ENCODE results near the gene SYNCRIP.
"Not testable (repeated sequence)": the region's sequence is repeated elsewhere in the genome, so short reads cannot be mapped to it uniquely, and the experiment has no call there.

The SYNCRIP gene

GRCh38 chr6:85610182-85610895, 32.3 kb downstream of the SYNCRIP start:
- in situ Hi-C loops (cut with HindIII; ENCODE audit: low pct_unique_long_range_greater_than_20kb, low sequenced_read_pairs), result no loop called here
- no peak for TF ChIP-seq JUND (IDR thresholded peaks at IDR 0.05; ENCODE audit: low read depth)
- no peak for DNase-seq (ENCODE audit: low read depth in 1 of 2, low spot score in 1 of 2)

- in situ Hi-C loops (cut with HindIII; ENCODE audit: low pct_unique_long_range_greater_than_20kb, low sequenced_read_pairs), result no loop called here
- TF ChIP-seq JUND (IDR thresholded peaks at IDR 0.05; ENCODE audit: low read depth), result no peak
- no peak for DNase-seq (ENCODE audit: low read depth in 1 of 2, low spot score in 1 of 2)
These were observed 40.6 kb downstream of the SYNCRIP start for GRCh38 chr6:85602100-85602499.

DNA sequence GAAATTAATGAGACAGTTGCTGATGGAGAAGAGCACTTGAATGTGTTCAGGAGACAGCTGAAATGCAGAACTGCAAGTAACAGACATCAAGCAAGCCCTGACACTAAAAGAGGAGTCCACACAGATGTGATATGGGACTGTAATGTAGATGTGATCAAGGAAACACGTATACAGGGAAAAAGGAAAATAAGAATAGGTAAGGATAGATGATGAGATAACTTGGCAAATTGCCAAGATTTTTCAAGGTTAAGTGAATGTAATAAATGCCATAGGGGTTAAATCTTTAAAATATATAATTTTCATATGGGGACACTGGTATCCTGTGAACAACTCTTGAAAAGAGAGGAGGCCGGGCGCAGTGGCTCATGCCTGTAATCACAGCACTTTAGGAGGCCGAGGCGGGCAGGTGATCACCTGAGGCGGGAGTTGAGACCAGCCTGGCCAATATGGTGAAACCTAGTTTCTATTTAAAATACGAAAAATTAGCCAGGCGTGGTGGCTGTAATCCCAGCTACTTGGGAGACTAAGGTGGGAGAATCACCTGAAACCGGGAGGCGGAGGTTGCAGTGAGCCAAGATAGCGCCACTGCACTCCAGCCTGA, 41.9 kb downstream of the SYNCRIP start:
- in situ Hi-C loops (cut with HindIII; ENCODE audit: low pct_unique_long_range_greater_than_20kb, low sequenced_read_pairs), result no loop called here
- TF ChIP-seq JUND (IDR thresholded peaks at IDR 0.05; ENCODE audit: low read depth), result no peak
- DNase-seq (ENCODE audit: low read depth in 1 of 2, low spot score in 1 of 2), result no peak

- in situ Hi-C loops (cut with HindIII; ENCODE audit: low pct_unique_long_range_greater_than_20kb, low sequenced_read_pairs), result no loop called here
- no peak for TF ChIP-seq JUND (IDR thresholded peaks at IDR 0.05; ENCODE audit: low read depth)
- no peak for DNase-seq (ENCODE audit: low read depth in 1 of 2, low spot score in 1 of 2)
These were observed 48.3 kb downstream of the SYNCRIP start for GRCh38 chr6:85594197-85594930.

DNA sequence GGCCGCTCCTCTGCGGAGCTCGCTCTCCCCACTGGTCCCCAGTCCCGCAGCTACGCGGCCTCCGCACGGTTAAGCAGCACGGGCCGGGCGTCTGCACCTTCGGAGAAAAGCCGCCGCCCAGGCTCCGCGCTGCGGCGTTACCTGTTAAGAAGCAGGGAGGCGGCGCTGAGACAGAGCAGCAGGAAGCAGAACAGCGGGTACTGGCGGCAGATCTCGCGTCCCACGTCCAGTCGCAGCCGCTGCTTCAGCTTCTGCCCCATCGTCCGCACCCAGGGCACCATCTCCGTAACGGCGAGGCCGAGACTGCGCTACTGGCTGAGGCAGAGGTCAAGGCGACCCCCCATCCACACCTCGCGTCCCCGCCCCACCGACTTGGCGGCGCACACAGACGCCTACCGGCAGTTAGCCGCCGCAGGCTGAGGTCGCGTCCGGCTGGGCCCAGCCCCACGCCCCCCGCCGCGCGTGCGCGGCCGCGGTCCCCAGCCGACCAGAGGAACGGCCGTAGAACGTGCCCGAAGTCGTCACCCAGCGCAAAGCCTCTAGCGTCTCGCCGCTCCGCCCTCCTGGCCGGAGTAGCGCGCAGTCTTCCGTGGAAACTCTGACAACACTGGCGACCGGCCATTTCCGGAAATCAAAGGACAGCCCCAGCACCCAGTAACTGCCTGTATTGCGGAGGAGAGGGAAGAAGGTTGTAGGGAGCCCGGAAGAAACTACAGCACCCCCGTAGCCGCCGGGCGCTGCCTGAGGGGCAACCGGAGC, 49.1 kb downstream of the SYNCRIP start, which contains the start of gene SNX14:
Gene SNX14, minus strand, starts transcription at position 421 of the 759 bp plus-strand sequence. Its CDS starts 140 bp downstream, at position 281.
- in situ Hi-C loops (cut with HindIII; ENCODE audit: low pct_unique_long_range_greater_than_20kb, low sequenced_read_pairs), result no loop called here
- TF ChIP-seq JUND (IDR thresholded peaks at IDR 0.05; ENCODE audit: low read depth), result no peak
- peak; percentile 62 to 95 for DNase-seq (ENCODE audit: low read depth in 1 of 2, low spot score in 1 of 2)

DNA sequence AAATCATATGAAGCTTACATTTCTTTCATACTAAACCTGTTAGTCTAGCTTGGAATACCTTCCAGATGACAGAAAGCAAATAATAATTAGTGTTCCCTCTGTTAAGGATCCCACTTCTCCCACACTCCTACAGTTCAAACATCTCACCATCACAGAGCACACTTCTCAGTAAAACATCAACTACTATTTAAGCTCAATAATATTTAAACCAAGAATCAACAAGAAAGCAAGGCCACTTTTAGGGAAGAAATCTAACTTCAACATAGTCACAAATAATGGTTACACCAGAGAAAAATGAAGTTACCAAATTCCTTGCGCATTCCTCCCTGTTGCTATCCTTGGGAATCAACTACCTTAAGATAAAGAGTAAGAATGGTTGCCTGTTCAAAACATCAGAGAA, 50.7 kb downstream of the SYNCRIP start:
- TF ChIP-seq JUND (IDR thresholded peaks at IDR 0.05; ENCODE audit: low read depth), result no peak
- DNase-seq (ENCODE audit: low read depth in 1 of 2, low spot score in 1 of 2), result no peak
- in situ Hi-C loops (cut with HindIII; ENCODE audit: low pct_unique_long_range_greater_than_20kb, low sequenced_read_pairs), result no loop called here

- no peak for TF ChIP-seq JUND (IDR thresholded peaks at IDR 0.05; ENCODE audit: low read depth)
- DNase-seq (ENCODE audit: low read depth in 1 of 2, low spot score in 1 of 2), result no peak
- in situ Hi-C loops (cut with HindIII; ENCODE audit: low pct_unique_long_range_greater_than_20kb, low sequenced_read_pairs), result no loop called here
These were observed 51.5 kb downstream of the SYNCRIP start for GRCh38 chr6:85591207-85591606.

GRCh38 chr6:85585741-85586140, 56.9 kb downstream of the SYNCRIP start:
- no peak for TF ChIP-seq JUND (IDR thresholded peaks at IDR 0.05; ENCODE audit: low read depth)
- in situ Hi-C loops (cut with HindIII; ENCODE audit: low pct_unique_long_range_greater_than_20kb, low sequenced_read_pairs), result no loop called here
- DNase-seq (ENCODE audit: low read depth in 1 of 2, low spot score in 1 of 2), result no peak

DNA sequence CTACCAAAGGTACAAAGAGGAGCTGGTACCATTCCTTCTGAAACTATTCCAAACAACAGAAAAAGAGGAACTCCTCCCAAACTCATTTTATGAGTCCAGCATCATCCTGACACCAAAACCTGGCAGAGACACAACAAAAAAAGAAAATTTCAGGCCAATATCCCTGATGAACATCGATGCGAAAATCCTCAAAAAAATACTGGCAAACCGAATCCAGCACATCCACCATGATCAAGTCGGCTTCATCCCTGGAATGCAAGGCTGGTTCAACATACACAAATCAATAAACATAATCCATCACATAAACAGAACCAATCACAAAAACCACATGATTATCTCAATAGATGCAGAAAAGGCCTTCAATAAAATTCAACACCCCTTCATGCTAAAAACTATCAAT, 59.9 kb downstream of the SYNCRIP start:
- in situ Hi-C loops (cut with HindIII; ENCODE audit: low pct_unique_long_range_greater_than_20kb, low sequenced_read_pairs); DNase-seq (ENCODE audit: low read depth in 1 of 2, low spot score in 1 of 2): not testable (repeated sequence)

DNA sequence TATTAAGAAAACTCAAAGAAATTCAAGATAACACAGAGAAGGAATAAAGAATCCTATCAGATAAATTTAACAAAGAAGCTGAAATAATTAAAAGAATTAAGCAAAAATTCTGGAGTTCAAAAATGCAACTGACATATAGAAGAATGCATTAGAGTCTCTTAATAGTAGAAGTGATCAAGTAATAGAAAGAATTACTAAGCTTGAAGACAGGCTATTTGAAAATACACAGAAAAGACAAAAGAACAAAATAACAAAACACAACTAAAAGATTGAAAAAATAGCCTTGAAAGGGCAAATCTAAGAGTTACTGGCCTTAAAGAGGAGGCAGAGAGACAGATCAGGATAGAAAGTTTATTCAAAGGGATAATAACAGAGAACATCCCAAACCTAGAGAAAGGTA, 61.1 kb downstream of the SYNCRIP start:
- DNase-seq (ENCODE audit: low read depth in 1 of 2, low spot score in 1 of 2), result no peak
- no peak for TF ChIP-seq JUND (IDR thresholded peaks at IDR 0.05; ENCODE audit: low read depth)
- in situ Hi-C loops (cut with HindIII; ENCODE audit: low pct_unique_long_range_greater_than_20kb, low sequenced_read_pairs), result no loop called here

GRCh38 chr6:85580878-85581267, 61.8 kb downstream of the SYNCRIP start:
- in situ Hi-C loops (cut with HindIII; ENCODE audit: low pct_unique_long_range_greater_than_20kb, low sequenced_read_pairs), result no loop called here
- TF ChIP-seq JUND (IDR thresholded peaks at IDR 0.05; ENCODE audit: low read depth), result no peak
- no peak for DNase-seq (ENCODE audit: low read depth in 1 of 2, low spot score in 1 of 2)

- no peak for TF ChIP-seq JUND (IDR thresholded peaks at IDR 0.05; ENCODE audit: low read depth)
- in situ Hi-C loops (cut with HindIII; ENCODE audit: low pct_unique_long_range_greater_than_20kb, low sequenced_read_pairs), result no loop called here
- DNase-seq (ENCODE audit: low read depth in 1 of 2, low spot score in 1 of 2), result peak in 1 of 2 experiments; percentile 59
These were observed 62.4 kb downstream of the SYNCRIP start for GRCh38 chr6:85580118-85580877.
